Thoracic aorta (tissue), 2 donors: ENCODE data around the gene IGFBP6. TPM values are rescaled to one million over a fixed set of nuclear protein-coding genes. Genes with fewer than 3 reads are reported as not detected.

Source experiments
- ATAC-seq: fragments of 150-250 bp; one replicate; pipeline ENCODE4 v1.8.0; 2017; ENCODE audit warnings: low read depth; ENCODE audit not compliant: insufficient number of reproducible peaks, low FRiP score
- DNase-seq: peaks from one replicate; pipeline ENCODE4 v3.0.0-alpha.2; 2020; ENCODE audit warnings: low spot score
- H3K27ac ChIP-seq, 2 donors: fragments of 200-600 bp; sonication (generic); 1 replicate in 1 of 2; 2 replicates in 1 of 2; pipeline ENCODE4 v1.5.1; 2016; ENCODE audit warnings: mild to moderate bottlenecking in 2 of 2, moderate library complexity in 2 of 2
- H3K27me3 ChIP-seq: fragments of 200-600 bp; sonication (generic); replicated peaks from 2 replicates; pipeline ENCODE4 v1.6.0; 2016; ENCODE audit warnings: mild to moderate bottlenecking; ENCODE audit not compliant: insufficient read depth
- H3K36me3 ChIP-seq: fragments of 200-600 bp; sonication (generic); one replicate; pipeline ENCODE4 v1.5.1; 2016
- H3K4me1 ChIP-seq, 2 donors: fragments of 200-600 bp; sonication (generic); 1 replicate in 1 of 2; 2 replicates in 1 of 2; pipeline versions ENCODE4 v1.5.1 to v1.6.0; 2016; ENCODE audit warnings: low read depth in 2 of 2, mild to moderate bottlenecking in 1 of 2; ENCODE audit not compliant: control insufficient read depth in 1 of 2
- H3K4me3 ChIP-seq: fragments of 200-600 bp; sonication (generic); 2 replicates; pipeline ENCODE4 v1.5.1; 2016; ENCODE audit warnings: mild to moderate bottlenecking
- H3K9me3 ChIP-seq: fragments of 200-600 bp; sonication (generic); 2 replicates; pipeline ENCODE4 v1.5.1; 2016
- CTCF ChIP-seq: fragments of 200-600 bp; sonication (generic); IDR thresholded peaks from one replicate; pipeline ENCODE4 v1.5.1; 2019; ENCODE audit warnings: antibody characterized with exemption
- total RNA-seq, 2 donors: library from RNA; depleted of rRNA; stranded (reverse); fragments of >200 nt; gene quantifications; one replicate each; pipeline versions ENCODE4 v1.1.0 to v1.2.3, GENCODE V29; 2016

The IGFBP6 gene
- total RNA-seq, 2 donors from 2014 or later = 1,999 to 2,150 TPM

- H3K27ac ChIP-seq = peak overlapping the region; percentile 94 to 98
- TF ChIP-seq CTCF = no peak
- ATAC-seq = no peak
- peaks cover 15% of the 10 kb centered on the region for H3K36me3 ChIP-seq
- H3K4me3 ChIP-seq = peak overlapping the region; percentile 92
- peaks cover 10 to 44% of the 10 kb centered on the region in 2 donors for H3K4me1 ChIP-seq
- H3K27me3 ChIP-seq = no peaks in the 10 kb centered on the region
- no peaks in the 10 kb centered on the region for H3K9me3 ChIP-seq
- no peak for DNase-seq
Observed at GRCh38 chr12:53096759-53097158, 708 bp upstream of the IGFBP6 start.

GRCh38 chr12:53097207-53097563 lies 282 bp upstream of the IGFBP6 start:
- no peaks in the 10 kb centered on the region for H3K27me3 ChIP-seq
- H3K9me3 ChIP-seq = no peaks in the 10 kb centered on the region
- peak overlapping the region; percentile 92 for H3K4me3 ChIP-seq
- no peak for TF ChIP-seq CTCF
- H3K36me3 ChIP-seq = peaks cover 15% of the 10 kb centered on the region
- H3K4me1 ChIP-seq = peaks cover 10 to 47% of the 10 kb centered on the region in 2 donors
- ATAC-seq (peak; percentile 36), DNase-seq (no peak)
- peak overlapping the region; percentile 94 to 98 for H3K27ac ChIP-seq

GRCh38 chr12:53098354-53098981 lies 1.0 kb downstream of the IGFBP6 start:
- Histone ChIP-seq H3K4me1 (peaks cover 10 to 58% of the 10 kb centered on the region in 2 donors), H3K9me3 (no peaks in the 10 kb centered on the region), H3K27ac (peak overlapping the region; percentile 94 to 98), H3K4me3 (peak overlapping the region; percentile 92), H3K36me3 (peaks cover 15% of the 10 kb centered on the region), H3K27me3 (no peaks in the 10 kb centered on the region)
- no peak for TF ChIP-seq CTCF
- DNase-seq (peak; percentile 64), ATAC-seq (peak; percentile 34)

GRCh38 chr12:53099071-53099882 lies 1.8 kb downstream of the IGFBP6 start:
- ATAC-seq (peak; percentile 75), DNase-seq (peak; percentile 92)
- Histone ChIP-seq H3K36me3 (peaks cover 15% of the 10 kb centered on the region), H3K4me1 (peaks cover 10 to 52% of the 10 kb centered on the region in 2 donors), H3K27me3 (no peaks in the 10 kb centered on the region), H3K9me3 (no peaks in the 10 kb centered on the region), H3K4me3 (peak overlapping the region; percentile 92), H3K27ac (peak overlapping the region; percentile 94 to 98)
- TF ChIP-seq CTCF = peak; percentile 97

- Histone ChIP-seq H3K4me3 (peak overlapping the region; percentile 51), H3K4me1 (peaks cover 10 to 52% of the 10 kb centered on the region in 2 donors), H3K27ac (peak overlapping the region; percentile 4 to 72), H3K9me3 (no peaks in the 10 kb centered on the region), H3K27me3 (no peaks in the 10 kb centered on the region), H3K36me3 (peaks cover 15% of the 10 kb centered on the region)
- ATAC-seq = no peak
- no peak for TF ChIP-seq CTCF
- DNase-seq = no peak
Observed at GRCh38 chr12:53100466-53101151, 3.1 kb downstream of the IGFBP6 start.
